ENCODE measurements around the gene ALAD.

GRCh38 chr9:113341712-113342410 is 59.2 kb downstream of the ALAD start:
- TF ChIP-seq CTCF (IDR thresholded peaks at IDR 0.05; ENCODE audit: low read depth, low read length) (no peak), EZH2phosphoT487 (IDR thresholded peaks at IDR 0.05; ENCODE audit: low read depth) (no peak)

Measured in OCI-LY3 (cell line).